SK-N-SH (cell line): ENCODE results near the gene MYL5.

Experiments used
- EP300 ChIP-seq, 2 experiments: IDR thresholded peaks; 2 replicates each; pipeline versions ENCODE4 v1.4.0 to v1.6.1; 2012; ENCODE audit warnings: borderline replicate concordance in 1 of 2, low read depth in 1 of 2, low read length in 1 of 2
- EZH2phosphoT487 ChIP-seq: fragments of 200-600 bp; sonication (generic); IDR thresholded peaks from 2 replicates; pipeline ENCODE4 v1.6.1; 2017; ENCODE audit warnings: low read depth, mixed run types, mild to moderate bottlenecking, antibody characterized with exemption, moderate library complexity, borderline replicate concordance
- FOSL2 ChIP-seq: IDR thresholded peaks from 2 replicates; pipeline ENCODE4 v1.4.0; 2012; ENCODE audit warnings: low read depth, mild to moderate bottlenecking, moderate library complexity, borderline replicate concordance
- POLR2AphosphoS5 ChIP-seq: IDR thresholded peaks from 2 replicates; pipeline ENCODE4 v1.6.1; 2012; ENCODE audit warnings: low read depth, low read length
- RXRA ChIP-seq: IDR thresholded peaks from 2 replicates; pipeline ENCODE4 v1.4.0; 2012; ENCODE audit warnings: low read depth, mild to moderate bottlenecking, borderline replicate concordance
- SIN3A ChIP-seq: IDR thresholded peaks from 2 replicates; pipeline ENCODE4 v1.6.1; 2012; ENCODE audit warnings: low read depth, mild to moderate bottlenecking, low read length, moderate library complexity, borderline replicate concordance
- SMC3 ChIP-seq: IDR thresholded peaks from 2 replicates; pipeline ENCODE4 v1.6.1; 2012; ENCODE audit warnings: low read depth, low read length, improper control_type of control experiment
- TAF1 ChIP-seq: IDR thresholded peaks from 2 replicates; pipeline ENCODE4 v1.6.1; 2012; ENCODE audit warnings: low read depth, mild to moderate bottlenecking, low read length, moderate library complexity, borderline replicate concordance
- YY1 ChIP-seq: IDR thresholded peaks from 2 replicates; pipeline ENCODE4 v1.4.0; 2012; ENCODE audit warnings: low read depth, mild to moderate bottlenecking
- TF ChIP-seq, protein P1 (sequence below): fragments of 200-600 bp; sonication (generic); IDR thresholded peaks from 2 replicates; pipeline ENCODE4 v1.6.1; 2017; ENCODE audit warnings: antibody characterized with exemption, mild to moderate bottlenecking, moderate library complexity

GRCh38 chr4:659851-660250, 14.5 kb upstream of the MYL5 start:
- TF ChIP-seq, protein P1, sequence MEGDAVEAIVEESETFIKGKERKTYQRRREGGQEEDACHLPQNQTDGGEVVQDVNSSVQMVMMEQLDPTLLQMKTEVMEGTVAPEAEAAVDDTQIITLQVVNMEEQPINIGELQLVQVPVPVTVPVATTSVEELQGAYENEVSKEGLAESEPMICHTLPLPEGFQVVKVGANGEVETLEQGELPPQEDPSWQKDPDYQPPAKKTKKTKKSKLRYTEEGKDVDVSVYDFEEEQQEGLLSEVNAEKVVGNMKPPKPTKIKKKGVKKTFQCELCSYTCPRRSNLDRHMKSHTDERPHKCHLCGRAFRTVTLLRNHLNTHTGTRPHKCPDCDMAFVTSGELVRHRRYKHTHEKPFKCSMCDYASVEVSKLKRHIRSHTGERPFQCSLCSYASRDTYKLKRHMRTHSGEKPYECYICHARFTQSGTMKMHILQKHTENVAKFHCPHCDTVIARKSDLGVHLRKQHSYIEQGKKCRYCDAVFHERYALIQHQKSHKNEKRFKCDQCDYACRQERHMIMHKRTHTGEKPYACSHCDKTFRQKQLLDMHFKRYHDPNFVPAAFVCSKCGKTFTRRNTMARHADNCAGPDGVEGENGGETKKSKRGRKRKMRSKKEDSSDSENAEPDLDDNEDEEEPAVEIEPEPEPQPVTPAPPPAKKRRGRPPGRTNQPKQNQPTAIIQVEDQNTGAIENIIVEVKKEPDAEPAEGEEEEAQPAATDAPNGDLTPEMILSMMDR, result no peak
- TF ChIP-seq EP300 (IDR thresholded peaks at IDR 0.05; ENCODE audit: borderline replicate concordance in 1 of 2, low read depth in 1 of 2, low read length in 1 of 2), result no peak
- no peak for TF ChIP-seq RXRA
- no peak for TF ChIP-seq YY1
- TF ChIP-seq SMC3, result no peak
- no peak for TF ChIP-seq TAF1
- no peak for TF ChIP-seq FOSL2
- TF ChIP-seq SIN3A, result no peak
- no peak for TF ChIP-seq EZH2phosphoT487
- no peak for TF ChIP-seq POLR2AphosphoS5
